ENCODE results near the gene POLR3E.

DNA sequence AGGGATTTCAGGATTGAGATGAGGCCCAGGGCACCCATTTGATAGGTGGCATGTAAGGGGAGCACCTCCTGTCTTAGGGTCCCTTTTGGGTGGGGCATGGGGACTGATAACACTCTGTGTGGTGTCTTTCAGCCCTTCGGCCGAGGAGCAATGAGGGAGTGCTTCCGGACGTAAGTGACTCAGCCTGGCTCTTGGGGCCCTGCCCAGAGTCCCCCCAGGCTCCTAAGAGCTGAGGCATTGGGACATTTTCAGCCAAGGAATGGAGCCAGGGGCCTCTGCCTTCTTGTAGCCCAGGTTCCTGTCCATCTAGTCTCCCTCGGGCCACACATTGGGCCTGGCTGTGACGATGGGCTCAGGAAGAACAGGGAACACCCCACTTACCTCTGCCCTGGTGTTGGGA lies 46.7 kb upstream of the POLR3E start:
- TF ChIP-seq, protein P1, sequence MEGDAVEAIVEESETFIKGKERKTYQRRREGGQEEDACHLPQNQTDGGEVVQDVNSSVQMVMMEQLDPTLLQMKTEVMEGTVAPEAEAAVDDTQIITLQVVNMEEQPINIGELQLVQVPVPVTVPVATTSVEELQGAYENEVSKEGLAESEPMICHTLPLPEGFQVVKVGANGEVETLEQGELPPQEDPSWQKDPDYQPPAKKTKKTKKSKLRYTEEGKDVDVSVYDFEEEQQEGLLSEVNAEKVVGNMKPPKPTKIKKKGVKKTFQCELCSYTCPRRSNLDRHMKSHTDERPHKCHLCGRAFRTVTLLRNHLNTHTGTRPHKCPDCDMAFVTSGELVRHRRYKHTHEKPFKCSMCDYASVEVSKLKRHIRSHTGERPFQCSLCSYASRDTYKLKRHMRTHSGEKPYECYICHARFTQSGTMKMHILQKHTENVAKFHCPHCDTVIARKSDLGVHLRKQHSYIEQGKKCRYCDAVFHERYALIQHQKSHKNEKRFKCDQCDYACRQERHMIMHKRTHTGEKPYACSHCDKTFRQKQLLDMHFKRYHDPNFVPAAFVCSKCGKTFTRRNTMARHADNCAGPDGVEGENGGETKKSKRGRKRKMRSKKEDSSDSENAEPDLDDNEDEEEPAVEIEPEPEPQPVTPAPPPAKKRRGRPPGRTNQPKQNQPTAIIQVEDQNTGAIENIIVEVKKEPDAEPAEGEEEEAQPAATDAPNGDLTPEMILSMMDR (conservative IDR thresholded peaks at IDR 0.05; ENCODE audit: low read length): no peak
- TF ChIP-seq EZH2phosphoT487 (IDR thresholded peaks at IDR 0.05; ENCODE audit: borderline replicate concordance, low read depth, low read length): no peak

All from OCI-LY7 (cell line).